WTC11 (cell line): ENCODE data around the gene PLXDC2. TPM values are rescaled to one million over a fixed set of nuclear protein-coding genes. Genes with fewer than 3 reads are reported as not detected.
"Not testable (repeated sequence)": the region's sequence is repeated elsewhere in the genome, so short reads cannot be mapped to it uniquely, and the experiment has no call there.

Experiments used
- ATAC-seq: fragments of 200-7000 bp; cut with Tn5 transposase; 2 replicates; pipeline ENCODE4 v1.10.0; 2021; ENCODE audit warnings: mild to moderate bottlenecking, moderate library complexity
- CTCF ChIA-PET: fragments of 300-600 bp; sonication (Branson Sonifier 250); formaldehyde crosslinking; loops from one replicate; lab custom pipeline; 2021; ENCODE audit warnings: antibody characterized with exemption; lab: Charles Lee
- POLR2A ChIA-PET: fragments of 350-600 bp; sonication (Branson Sonifier 250); formaldehyde crosslinking; loops from one replicate; lab custom pipeline; 2021; ENCODE audit warnings: antibody characterized with exemption; lab: Charles Lee
- DNase-seq: peaks from one replicate; pipeline ENCODE4 v3.0.0; 2021; ENCODE audit warnings: low spot score
- H3K27ac Mint-ChIP-seq: 2 replicates; pipeline ENCODE4 v1.8.0; 2021; ENCODE audit warnings: mixed read lengths
- H3K27me3 Mint-ChIP-seq: 2 replicates; pipeline ENCODE4 v1.8.0; 2021; ENCODE audit warnings: low read depth, mild to moderate bottlenecking, moderate library complexity, mixed read lengths
- H3K36me3 Mint-ChIP-seq: 2 replicates; pipeline ENCODE4 v1.8.0; 2021; ENCODE audit warnings: mixed read lengths
- H3K4me1 Mint-ChIP-seq: 2 replicates; pipeline ENCODE4 v1.8.0; 2022; ENCODE audit warnings: mixed read lengths
- H3K4me3 Mint-ChIP-seq: 2 replicates; pipeline ENCODE4 v1.8.0; 2021; ENCODE audit warnings: mild to moderate bottlenecking, moderate library complexity, mixed read lengths
- H3K9me3 Mint-ChIP-seq: 2 replicates; pipeline ENCODE4 v1.8.0; 2021; ENCODE audit warnings: mixed read lengths
- HMGA2 ChIP-seq: fragments of 250-450 bp; sonication (Bioruptor Pico); IDR thresholded peaks from 2 replicates; pipeline ENCODE4 v1.4.0; 2021; ENCODE audit warnings: mild to moderate bottlenecking, moderate library complexity
- KAT7 ChIP-seq: sonication (generic); formaldehyde crosslinking; IDR thresholded peaks from 2 replicates; pipeline ENCODE4 v1.8.1; 2023; ENCODE audit warnings: missing genetic modification reagents, mild to moderate bottlenecking, borderline replicate concordance
- NFATC4 ChIP-seq: fragments of 250-450 bp; sonication (Bioruptor Pico); IDR thresholded peaks from 2 replicates; pipeline ENCODE4 v1.9.0; 2021; ENCODE audit warnings: mild to moderate bottlenecking
- NFYB ChIP-seq: sonication (generic); formaldehyde crosslinking; conservative IDR thresholded peaks from 2 replicates; pipeline ENCODE4 v1.8.0; 2022; ENCODE audit warnings: low read depth, missing genetic modification reagents
- OVOL2 ChIP-seq: fragments of 250-450 bp; sonication (Bioruptor Pico); IDR thresholded peaks from 2 replicates; pipeline ENCODE4 v1.9.0; 2021; ENCODE audit warnings: mild to moderate bottlenecking, borderline replicate concordance
- RORB ChIP-seq: fragments of 250-450 bp; sonication (Bioruptor Pico); IDR thresholded peaks from 2 replicates; pipeline ENCODE4 v1.9.0; 2021; ENCODE audit warnings: mild to moderate bottlenecking
- SOX15 ChIP-seq: fragments of 250-450 bp; sonication (Bioruptor Pico); IDR thresholded peaks from 2 replicates; pipeline ENCODE4 v1.9.0; 2021; ENCODE audit warnings: mild to moderate bottlenecking
- TP53 ChIP-seq: sonication (generic); formaldehyde crosslinking; IDR thresholded peaks from 2 replicates; pipeline ENCODE4 v1.8.1; 2023; ENCODE audit warnings: mild to moderate bottlenecking, missing genetic modification reagents
- ZNF219 ChIP-seq: sonication (generic); formaldehyde crosslinking; IDR thresholded peaks from 2 replicates; pipeline ENCODE4 v1.8.0; 2023; ENCODE audit warnings: missing genetic modification reagents, mild to moderate bottlenecking, borderline replicate concordance
- ZNF396 ChIP-seq: fragments of 250-450 bp; sonication (Bioruptor Pico); IDR thresholded peaks from 2 replicates; pipeline ENCODE4 v1.8.0; 2021; ENCODE audit warnings: mild to moderate bottlenecking, moderate library complexity, borderline replicate concordance
- ZNF671 ChIP-seq: fragments of 250-450 bp; sonication (Bioruptor Pico); IDR thresholded peaks from 2 replicates; pipeline ENCODE4 v1.8.0; 2021; ENCODE audit warnings: mild to moderate bottlenecking
- total RNA-seq: library from RNA; stranded (reverse); gene quantifications from 3 replicates; pipeline ENCODE4 v1.2.3, GENCODE V29; 2021
- TF ChIP-seq, protein P1 (sequence below): fragments of 250-450 bp; sonication (Bioruptor Pico); IDR thresholded peaks from 2 replicates; pipeline ENCODE4 v1.8.0; 2021; ENCODE audit warnings: mild to moderate bottlenecking
- TF ChIP-seq, protein P2 (sequence below): sonication (generic); formaldehyde crosslinking; IDR thresholded peaks from 2 replicates; pipeline ENCODE4 v1.8.0; 2023; ENCODE audit warnings: missing genetic modification reagents, mild to moderate bottlenecking, borderline replicate concordance
- TF ChIP-seq, protein P3 (sequence below): sonication (generic); formaldehyde crosslinking; IDR thresholded peaks from 2 replicates; pipeline ENCODE4 v1.8.1; 2023; ENCODE audit warnings: mild to moderate bottlenecking, missing genetic modification reagents, borderline replicate concordance
- TF ChIP-seq, protein P4 (sequence below): sonication (generic); formaldehyde crosslinking; IDR thresholded peaks from 2 replicates; pipeline ENCODE4 v1.8.1; 2022; ENCODE audit warnings: low read depth, mild to moderate bottlenecking, moderate library complexity, missing genetic modification reagents, borderline replicate concordance
- TF ChIP-seq, protein P5 (sequence below): sonication (generic); formaldehyde crosslinking; IDR thresholded peaks from 2 replicates; pipeline ENCODE4 v1.8.1; 2022; ENCODE audit warnings: low read depth, missing genetic modification reagents, borderline replicate concordance
- TF ChIP-seq, protein P6 (sequence below): sonication (generic); formaldehyde crosslinking; IDR thresholded peaks from 2 replicates; pipeline ENCODE4 v1.8.0; 2022; ENCODE audit warnings: mild to moderate bottlenecking, missing genetic modification reagents
- TF ChIP-seq, protein P7 (sequence below): sonication (generic); formaldehyde crosslinking; IDR thresholded peaks from 2 replicates; pipeline ENCODE4 v1.8.1; 2023; ENCODE audit warnings: mild to moderate bottlenecking, missing genetic modification reagents, moderate library complexity

The PLXDC2 gene
- total RNA-seq, 1 experiment from 2014 or later = 31.7 TPM

DNA sequence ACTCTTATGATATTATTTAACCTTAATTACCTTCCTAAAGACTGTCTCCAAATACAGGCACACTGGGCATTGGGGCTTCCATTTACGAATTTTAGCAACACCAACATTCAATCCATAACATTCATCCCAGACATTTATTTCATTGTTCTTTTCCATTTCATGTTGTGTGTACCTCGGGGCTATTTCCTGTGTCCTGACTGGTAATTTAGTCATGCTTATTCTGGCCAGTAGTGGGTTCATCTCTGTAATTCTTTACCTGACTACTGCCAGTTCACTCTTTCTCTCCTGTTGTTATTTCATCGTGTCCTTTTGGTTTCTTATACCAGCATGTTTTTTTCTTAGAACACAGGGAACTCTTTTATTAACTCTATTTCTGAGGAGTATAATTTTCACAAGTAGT is 225.7 kb downstream of the PLXDC2 start (continued):
- TF ChIP-seq TP53 (no peak), ZNF671 (CRISPR knock-in tag) (no peak), NFYB (CRISPR knock-in tag) (no peak), RORB (CRISPR knock-in tag) (no peak), ZNF219 (CRISPR knock-in tag) (no peak), SOX15 (CRISPR knock-in tag) (no peak), HMGA2 (CRISPR knock-in tag) (no peak), ZNF396 (CRISPR knock-in tag) (no peak)
- TF ChIP-seq, protein P1, sequence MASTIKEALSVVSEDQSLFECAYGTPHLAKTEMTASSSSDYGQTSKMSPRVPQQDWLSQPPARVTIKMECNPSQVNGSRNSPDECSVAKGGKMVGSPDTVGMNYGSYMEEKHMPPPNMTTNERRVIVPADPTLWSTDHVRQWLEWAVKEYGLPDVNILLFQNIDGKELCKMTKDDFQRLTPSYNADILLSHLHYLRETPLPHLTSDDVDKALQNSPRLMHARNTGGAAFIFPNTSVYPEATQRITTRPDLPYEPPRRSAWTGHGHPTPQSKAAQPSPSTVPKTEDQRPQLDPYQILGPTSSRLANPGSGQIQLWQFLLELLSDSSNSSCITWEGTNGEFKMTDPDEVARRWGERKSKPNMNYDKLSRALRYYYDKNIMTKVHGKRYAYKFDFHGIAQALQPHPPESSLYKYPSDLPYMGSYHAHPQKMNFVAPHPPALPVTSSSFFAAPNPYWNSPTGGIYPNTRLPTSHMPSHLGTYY (CRISPR knock-in tag) = no peak
- TF ChIP-seq, protein P2, sequence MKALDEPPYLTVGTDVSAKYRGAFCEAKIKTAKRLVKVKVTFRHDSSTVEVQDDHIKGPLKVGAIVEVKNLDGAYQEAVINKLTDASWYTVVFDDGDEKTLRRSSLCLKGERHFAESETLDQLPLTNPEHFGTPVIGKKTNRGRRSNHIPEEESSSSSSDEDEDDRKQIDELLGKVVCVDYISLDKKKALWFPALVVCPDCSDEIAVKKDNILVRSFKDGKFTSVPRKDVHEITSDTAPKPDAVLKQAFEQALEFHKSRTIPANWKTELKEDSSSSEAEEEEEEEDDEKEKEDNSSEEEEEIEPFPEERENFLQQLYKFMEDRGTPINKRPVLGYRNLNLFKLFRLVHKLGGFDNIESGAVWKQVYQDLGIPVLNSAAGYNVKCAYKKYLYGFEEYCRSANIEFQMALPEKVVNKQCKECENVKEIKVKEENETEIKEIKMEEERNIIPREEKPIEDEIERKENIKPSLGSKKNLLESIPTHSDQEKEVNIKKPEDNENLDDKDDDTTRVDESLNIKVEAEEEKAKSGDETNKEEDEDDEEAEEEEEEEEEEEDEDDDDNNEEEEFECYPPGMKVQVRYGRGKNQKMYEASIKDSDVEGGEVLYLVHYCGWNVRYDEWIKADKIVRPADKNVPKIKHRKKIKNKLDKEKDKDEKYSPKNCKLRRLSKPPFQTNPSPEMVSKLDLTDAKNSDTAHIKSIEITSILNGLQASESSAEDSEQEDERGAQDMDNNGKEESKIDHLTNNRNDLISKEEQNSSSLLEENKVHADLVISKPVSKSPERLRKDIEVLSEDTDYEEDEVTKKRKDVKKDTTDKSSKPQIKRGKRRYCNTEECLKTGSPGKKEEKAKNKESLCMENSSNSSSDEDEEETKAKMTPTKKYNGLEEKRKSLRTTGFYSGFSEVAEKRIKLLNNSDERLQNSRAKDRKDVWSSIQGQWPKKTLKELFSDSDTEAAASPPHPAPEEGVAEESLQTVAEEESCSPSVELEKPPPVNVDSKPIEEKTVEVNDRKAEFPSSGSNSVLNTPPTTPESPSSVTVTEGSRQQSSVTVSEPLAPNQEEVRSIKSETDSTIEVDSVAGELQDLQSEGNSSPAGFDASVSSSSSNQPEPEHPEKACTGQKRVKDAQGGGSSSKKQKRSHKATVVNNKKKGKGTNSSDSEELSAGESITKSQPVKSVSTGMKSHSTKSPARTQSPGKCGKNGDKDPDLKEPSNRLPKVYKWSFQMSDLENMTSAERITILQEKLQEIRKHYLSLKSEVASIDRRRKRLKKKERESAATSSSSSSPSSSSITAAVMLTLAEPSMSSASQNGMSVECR = no peak

DNA sequence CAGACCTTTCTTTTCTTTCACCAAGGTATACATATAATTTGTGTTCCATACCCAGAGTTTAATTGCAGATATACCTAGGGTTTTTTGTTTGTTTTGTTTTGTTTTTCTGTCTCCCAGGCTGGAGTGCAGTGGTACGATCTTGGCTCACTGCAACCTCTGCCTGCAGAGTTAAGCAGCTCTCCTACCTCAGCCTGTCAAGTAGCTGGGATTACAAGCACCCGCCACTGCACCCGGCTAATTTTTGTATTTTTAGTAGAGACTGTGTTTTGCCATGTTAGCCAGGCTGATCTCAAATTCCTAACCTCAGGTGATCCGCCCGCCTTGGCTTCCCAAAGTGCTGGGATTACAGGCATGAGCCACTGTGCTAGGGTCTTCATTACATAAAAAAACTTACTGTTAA is 228.9 kb downstream of the PLXDC2 start:
- Mint-ChIP-seq H3K36me3 (peaks cover 27% of the 10 kb centered on the region), H3K4me1 (peaks cover 31% of the 10 kb centered on the region), H3K9me3 (peaks cover 26% of the 10 kb centered on the region)
- H3K27ac Mint-ChIP-seq, H3K4me3 Mint-ChIP-seq, ATAC-seq, DNase-seq, POLR2A ChIA-PET, CTCF ChIA-PET, H3K27me3 Mint-ChIP-seq: not testable (repeated sequence)

DNA sequence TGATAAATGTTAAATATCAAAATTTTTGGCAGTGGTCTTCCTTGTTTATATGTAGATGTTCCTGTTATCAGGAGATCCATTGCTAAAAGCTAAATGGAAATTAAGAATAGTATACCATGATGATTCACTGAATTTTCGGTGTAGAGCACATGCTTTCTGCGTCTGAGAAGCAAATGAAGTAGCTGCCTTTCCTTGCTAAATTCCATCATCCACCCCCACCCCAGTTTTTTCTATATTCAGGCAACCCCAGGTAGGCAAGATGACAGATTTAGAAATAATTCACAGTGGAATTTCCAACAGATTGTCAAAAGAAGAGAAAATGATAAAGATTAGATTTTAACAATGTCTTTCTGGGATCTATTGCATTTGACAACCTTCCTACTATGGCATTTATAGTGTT is 231.9 kb downstream of the PLXDC2 start:
- Mint-ChIP-seq H3K36me3 (peaks cover 37% of the 10 kb centered on the region), H3K27me3 (no peaks in the 10 kb centered on the region), H3K9me3 (peaks cover 36% of the 10 kb centered on the region), H3K4me3 (no peak overlapping the region), H3K4me1 (peaks cover 15% of the 10 kb centered on the region), H3K27ac (no peak overlapping the region)
- ATAC-seq = no peak
- no peak for DNase-seq
- ChIA-PET CTCF (no interaction called here), POLR2A (no interaction called here)
- TF ChIP-seq, protein P3, sequence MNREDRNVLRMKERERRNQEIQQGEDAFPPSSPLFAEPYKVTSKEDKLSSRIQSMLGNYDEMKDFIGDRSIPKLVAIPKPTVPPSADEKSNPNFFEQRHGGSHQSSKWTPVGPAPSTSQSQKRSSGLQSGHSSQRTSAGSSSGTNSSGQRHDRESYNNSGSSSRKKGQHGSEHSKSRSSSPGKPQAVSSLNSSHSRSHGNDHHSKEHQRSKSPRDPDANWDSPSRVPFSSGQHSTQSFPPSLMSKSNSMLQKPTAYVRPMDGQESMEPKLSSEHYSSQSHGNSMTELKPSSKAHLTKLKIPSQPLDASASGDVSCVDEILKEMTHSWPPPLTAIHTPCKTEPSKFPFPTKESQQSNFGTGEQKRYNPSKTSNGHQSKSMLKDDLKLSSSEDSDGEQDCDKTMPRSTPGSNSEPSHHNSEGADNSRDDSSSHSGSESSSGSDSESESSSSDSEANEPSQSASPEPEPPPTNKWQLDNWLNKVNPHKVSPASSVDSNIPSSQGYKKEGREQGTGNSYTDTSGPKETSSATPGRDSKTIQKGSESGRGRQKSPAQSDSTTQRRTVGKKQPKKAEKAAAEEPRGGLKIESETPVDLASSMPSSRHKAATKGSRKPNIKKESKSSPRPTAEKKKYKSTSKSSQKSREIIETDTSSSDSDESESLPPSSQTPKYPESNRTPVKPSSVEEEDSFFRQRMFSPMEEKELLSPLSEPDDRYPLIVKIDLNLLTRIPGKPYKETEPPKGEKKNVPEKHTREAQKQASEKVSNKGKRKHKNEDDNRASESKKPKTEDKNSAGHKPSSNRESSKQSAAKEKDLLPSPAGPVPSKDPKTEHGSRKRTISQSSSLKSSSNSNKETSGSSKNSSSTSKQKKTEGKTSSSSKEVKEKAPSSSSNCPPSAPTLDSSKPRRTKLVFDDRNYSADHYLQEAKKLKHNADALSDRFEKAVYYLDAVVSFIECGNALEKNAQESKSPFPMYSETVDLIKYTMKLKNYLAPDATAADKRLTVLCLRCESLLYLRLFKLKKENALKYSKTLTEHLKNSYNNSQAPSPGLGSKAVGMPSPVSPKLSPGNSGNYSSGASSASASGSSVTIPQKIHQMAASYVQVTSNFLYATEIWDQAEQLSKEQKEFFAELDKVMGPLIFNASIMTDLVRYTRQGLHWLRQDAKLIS (CRISPR knock-in tag) = no peak
- TF ChIP-seq KAT7 (CRISPR knock-in tag) (no peak), NFATC4 (CRISPR knock-in tag) (no peak), OVOL2 (CRISPR knock-in tag) (no peak)
- TF ChIP-seq, protein P1 (CRISPR knock-in tag) = no peak
- TF ChIP-seq, protein P4, sequence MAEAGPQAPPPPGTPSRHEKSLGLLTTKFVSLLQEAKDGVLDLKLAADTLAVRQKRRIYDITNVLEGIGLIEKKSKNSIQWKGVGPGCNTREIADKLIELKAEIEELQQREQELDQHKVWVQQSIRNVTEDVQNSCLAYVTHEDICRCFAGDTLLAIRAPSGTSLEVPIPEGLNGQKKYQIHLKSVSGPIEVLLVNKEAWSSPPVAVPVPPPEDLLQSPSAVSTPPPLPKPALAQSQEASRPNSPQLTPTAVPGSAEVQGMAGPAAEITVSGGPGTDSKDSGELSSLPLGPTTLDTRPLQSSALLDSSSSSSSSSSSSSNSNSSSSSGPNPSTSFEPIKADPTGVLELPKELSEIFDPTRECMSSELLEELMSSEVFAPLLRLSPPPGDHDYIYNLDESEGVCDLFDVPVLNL = no peak
- TF ChIP-seq, protein P5, sequence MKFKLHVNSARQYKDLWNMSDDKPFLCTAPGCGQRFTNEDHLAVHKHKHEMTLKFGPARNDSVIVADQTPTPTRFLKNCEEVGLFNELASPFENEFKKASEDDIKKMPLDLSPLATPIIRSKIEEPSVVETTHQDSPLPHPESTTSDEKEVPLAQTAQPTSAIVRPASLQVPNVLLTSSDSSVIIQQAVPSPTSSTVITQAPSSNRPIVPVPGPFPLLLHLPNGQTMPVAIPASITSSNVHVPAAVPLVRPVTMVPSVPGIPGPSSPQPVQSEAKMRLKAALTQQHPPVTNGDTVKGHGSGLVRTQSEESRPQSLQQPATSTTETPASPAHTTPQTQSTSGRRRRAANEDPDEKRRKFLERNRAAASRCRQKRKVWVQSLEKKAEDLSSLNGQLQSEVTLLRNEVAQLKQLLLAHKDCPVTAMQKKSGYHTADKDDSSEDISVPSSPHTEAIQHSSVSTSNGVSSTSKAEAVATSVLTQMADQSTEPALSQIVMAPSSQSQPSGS = no peak
- TF ChIP-seq, protein P6, sequence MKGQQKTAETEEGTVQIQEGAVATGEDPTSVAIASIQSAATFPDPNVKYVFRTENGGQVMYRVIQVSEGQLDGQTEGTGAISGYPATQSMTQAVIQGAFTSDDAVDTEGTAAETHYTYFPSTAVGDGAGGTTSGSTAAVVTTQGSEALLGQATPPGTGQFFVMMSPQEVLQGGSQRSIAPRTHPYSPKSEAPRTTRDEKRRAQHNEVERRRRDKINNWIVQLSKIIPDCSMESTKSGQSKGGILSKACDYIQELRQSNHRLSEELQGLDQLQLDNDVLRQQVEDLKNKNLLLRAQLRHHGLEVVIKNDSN (CRISPR knock-in tag) = no peak
- TF ChIP-seq, protein P7, sequence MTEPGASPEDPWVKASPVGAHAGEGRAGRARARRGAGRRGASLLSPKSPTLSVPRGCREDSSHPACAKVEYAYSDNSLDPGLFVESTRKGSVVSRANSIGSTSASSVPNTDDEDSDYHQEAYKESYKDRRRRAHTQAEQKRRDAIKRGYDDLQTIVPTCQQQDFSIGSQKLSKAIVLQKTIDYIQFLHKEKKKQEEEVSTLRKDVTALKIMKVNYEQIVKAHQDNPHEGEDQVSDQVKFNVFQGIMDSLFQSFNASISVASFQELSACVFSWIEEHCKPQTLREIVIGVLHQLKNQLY (CRISPR knock-in tag) = no peak
